Activated T-cell treated with anti-CD3 and anti-CD28 coated beads, Interleukin-2, amount 50 U/mL, for 72 hours (primary cell): ENCODE results near the gene PLA2G15. TPM values are rescaled to one million over a fixed set of nuclear protein-coding genes. Genes with fewer than 3 reads are reported as not detected.
A peak's percentile ranks its signal among the peaks of the same experiment; 100 is the strongest.

ENCODE experiments used
- ATAC-seq, 2 donors: fragments of 150-1000 bp; cut with Tn5 transposase; replicated peaks in 1 of 2; 2 replicates each; pipeline ENCODE4 v1.10.0; 2021; ENCODE audit warnings: moderate library complexity in 2 of 2, mild to moderate bottlenecking in 1 of 2
- DNase-seq, 2 donors: peaks; one replicate each; pipeline ENCODE4 v3.0.0; 2021 to 2022; ENCODE audit warnings: mixed read lengths in 1 of 2
- H3K27ac Mint-ChIP-seq: one replicate; pipeline ENCODE4 v1.8.0; 2022; ENCODE audit warnings: mild to moderate bottlenecking, moderate library complexity, mixed read lengths
- H3K27me3 Mint-ChIP-seq: one replicate; pipeline ENCODE4 v1.8.0; 2022; ENCODE audit warnings: low read depth, mixed read lengths
- H3K36me3 Mint-ChIP-seq, 2 donors: one replicate each; pipeline ENCODE4 v1.8.0; 2022; ENCODE audit warnings: mixed read lengths in 2 of 2, mild to moderate bottlenecking in 1 of 2; ENCODE audit not compliant: insufficient read depth in 2 of 2
- H3K4me1 Mint-ChIP-seq: one replicate; pipeline ENCODE4 v1.8.0; 2022; ENCODE audit warnings: low read depth, mixed read lengths
- H3K4me3 Mint-ChIP-seq, 2 donors: one replicate each; pipeline ENCODE4 v1.8.0; 2022; ENCODE audit warnings: mild to moderate bottlenecking in 2 of 2, mixed read lengths in 2 of 2, moderate library complexity in 2 of 2
- H3K9me3 Mint-ChIP-seq, 2 donors: one replicate each; pipeline ENCODE4 v1.8.0; 2022; ENCODE audit warnings: mixed read lengths in 2 of 2
- total RNA-seq, 2 donors: library from RNA; stranded (reverse); gene quantifications; one replicate each; pipeline ENCODE4 v1.2.3, GENCODE V29; 2022

The PLA2G15 gene
- total RNA-seq, 2 donors from 2014 or later = 6.1 to 7.6 TPM

GRCh38 chr16:68227183-68227793 is 17.9 kb upstream of the PLA2G15 start:
- Mint-ChIP-seq H3K36me3 (peaks cover 0 to 2% of the 10 kb centered on the region in 2 donors), H3K4me3 (peak overlapping the region; percentile 17 to 63), H3K4me1 (peaks cover 25% of the 10 kb centered on the region), H3K27me3 (no peaks in the 10 kb centered on the region), H3K9me3 (no peaks in the 10 kb centered on the region), H3K27ac (peak overlapping the region; percentile 95)
- peak; percentile 67 to 69 for ATAC-seq
- DNase-seq = peak in 1 of 2 donors; percentile 21

- H3K9me3 Mint-ChIP-seq = no peaks in the 10 kb centered on the region
- DNase-seq (no peak), ATAC-seq (no peak)
- H3K27me3 Mint-ChIP-seq = no peaks in the 10 kb centered on the region
- H3K27ac Mint-ChIP-seq = peak overlapping the region; percentile 95
- peaks cover 31% of the 10 kb centered on the region for H3K4me1 Mint-ChIP-seq
- peak overlapping the region; percentile 43 to 63 for H3K4me3 Mint-ChIP-seq
- H3K36me3 Mint-ChIP-seq = peaks cover 0 to 2% of the 10 kb centered on the region in 2 donors
Measured at GRCh38 chr16:68227850-68228553, 17.2 kb upstream of the PLA2G15 start.

GRCh38 chr16:68228652-68229051 is 16.5 kb upstream of the PLA2G15 start:
- Mint-ChIP-seq H3K27ac (peak overlapping the region; percentile 64), H3K4me3 (no peak overlapping the region), H3K36me3 (peaks cover 0 to 2% of the 10 kb centered on the region in 2 donors), H3K4me1 (peaks cover 36% of the 10 kb centered on the region), H3K27me3 (no peaks in the 10 kb centered on the region), H3K9me3 (no peaks in the 10 kb centered on the region)
- DNase-seq (no peak), ATAC-seq (no peak)

GRCh38 chr16:68229431-68230175 is 15.6 kb upstream of the PLA2G15 start:
- Mint-ChIP-seq H3K9me3 (no peaks in the 10 kb centered on the region), H3K27ac (no peak overlapping the region), H3K36me3 (peaks cover 0 to 2% of the 10 kb centered on the region in 2 donors), H3K4me1 (peaks cover 36% of the 10 kb centered on the region), H3K27me3 (no peaks in the 10 kb centered on the region), H3K4me3 (no peak overlapping the region)
- peak; percentile 30 to 58 for DNase-seq
- ATAC-seq = no peak

- ATAC-seq (no peak), DNase-seq (no peak)
- Mint-ChIP-seq H3K27me3 (no peaks in the 10 kb centered on the region), H3K27ac (no peak overlapping the region), H3K4me1 (peaks cover 36% of the 10 kb centered on the region), H3K36me3 (peaks cover 0 to 2% of the 10 kb centered on the region in 2 donors), H3K4me3 (no peak overlapping the region), H3K9me3 (no peaks in the 10 kb centered on the region)
Measured at GRCh38 chr16:68230176-68230571, 15.0 kb upstream of the PLA2G15 start.

GRCh38 chr16:68230956-68231355 is 14.2 kb upstream of the PLA2G15 start:
- Mint-ChIP-seq H3K27me3 (no peaks in the 10 kb centered on the region), H3K4me3 (no peak overlapping the region), H3K9me3 (no peaks in the 10 kb centered on the region), H3K36me3 (peaks cover 0 to 2% of the 10 kb centered on the region in 2 donors), H3K27ac (no peak overlapping the region), H3K4me1 (peaks cover 33% of the 10 kb centered on the region)
- ATAC-seq (no peak), DNase-seq (no peak)

GRCh38 chr16:68231384-68232136 is 13.6 kb upstream of the PLA2G15 start:
- no peak overlapping the region for H3K27ac Mint-ChIP-seq
- H3K27me3 Mint-ChIP-seq = no peaks in the 10 kb centered on the region
- peaks cover 33% of the 10 kb centered on the region for H3K4me1 Mint-ChIP-seq
- DNase-seq (no peak), ATAC-seq (no peak)
- H3K4me3 Mint-ChIP-seq = no peak overlapping the region
- H3K9me3 Mint-ChIP-seq = no peaks in the 10 kb centered on the region
- H3K36me3 Mint-ChIP-seq = peaks cover 0 to 2% of the 10 kb centered on the region in 2 donors

GRCh38 chr16:68232335-68232734 is 12.8 kb upstream of the PLA2G15 start:
- Mint-ChIP-seq H3K36me3 (peaks cover 0 to 2% of the 10 kb centered on the region in 2 donors), H3K9me3 (no peaks in the 10 kb centered on the region), H3K4me3 (no peak overlapping the region), H3K27me3 (no peaks in the 10 kb centered on the region), H3K27ac (no peak overlapping the region), H3K4me1 (peaks cover 32% of the 10 kb centered on the region)
- no peak for DNase-seq
- ATAC-seq = no peak

- no peaks in the 10 kb centered on the region for H3K36me3 Mint-ChIP-seq
- ATAC-seq = peak; percentile 38 to 42
- peak in 1 of 2 donors; percentile 50 for DNase-seq
Measured at GRCh38 chr16:68233085-68233834, 11.9 kb upstream of the PLA2G15 start.

GRCh38 chr16:68233835-68234187 is 11.4 kb upstream of the PLA2G15 start:
- Mint-ChIP-seq H3K36me3 (no peaks in the 10 kb centered on the region), H3K27ac (no peak overlapping the region), H3K9me3 (no peaks in the 10 kb centered on the region), H3K4me3 (no peak overlapping the region), H3K27me3 (no peaks in the 10 kb centered on the region), H3K4me1 (peaks cover 32% of the 10 kb centered on the region)
- ATAC-seq (no peak), DNase-seq (no peak)

More at GRCh38 chr16:68233085-68233834, 11.9 kb upstream of the PLA2G15 start:
- Mint-ChIP-seq H3K27ac (no peak overlapping the region), H3K4me3 (no peak overlapping the region), H3K27me3 (no peaks in the 10 kb centered on the region), H3K4me1 (peaks cover 29% of the 10 kb centered on the region), H3K9me3 (no peaks in the 10 kb centered on the region)

- Mint-ChIP-seq H3K4me1 (peaks cover 35% of the 10 kb centered on the region), H3K27me3 (no peaks in the 10 kb centered on the region), H3K27ac (peak overlapping the region; percentile 4), H3K36me3 (no peaks in the 10 kb centered on the region), H3K4me3 (peak overlapping the region in 1 of 2 donors; percentile 15), H3K9me3 (no peaks in the 10 kb centered on the region)
- ATAC-seq (no peak), DNase-seq (no peak)
Measured at GRCh38 chr16:68234188-68235107, 10.7 kb upstream of the PLA2G15 start.
